ENCODE results near the gene WIPI1. TPM values are rescaled to one million over a fixed set of nuclear protein-coding genes. Genes with fewer than 3 reads are reported as not detected.

The WIPI1 gene
- total RNA-seq, 4 donors from 2014 or later, result 23.0 to 32.2 (median 25.5) TPM

DNA sequence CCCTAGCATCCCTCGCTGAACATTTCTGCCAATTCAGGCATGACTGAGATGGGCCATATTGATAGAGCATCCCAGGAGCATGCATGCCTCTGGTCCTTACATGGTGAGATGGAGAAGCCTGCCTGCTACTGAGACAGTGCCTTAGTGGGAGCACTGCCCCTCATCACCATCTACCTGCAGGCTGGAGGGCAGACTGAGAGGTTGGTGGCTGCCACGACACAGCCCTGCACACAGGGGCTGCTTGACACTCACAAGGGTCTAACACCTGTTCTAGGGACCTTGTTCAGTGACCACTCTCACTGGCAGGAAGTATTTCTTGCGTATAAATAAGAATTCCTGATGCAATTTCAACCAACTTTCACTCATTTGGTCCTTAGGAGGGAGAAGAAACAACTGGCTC is 34.0 kb downstream of the WIPI1 start:
- H3K4me1 ChIP-seq, result no peaks in the 10 kb centered on the region
- H3K27ac ChIP-seq, result no peak overlapping the region
- H3K27me3 ChIP-seq, result no peaks in the 10 kb centered on the region
- H3K36me3 ChIP-seq, result peaks cover 0 to 90% (median 7%) of the 10 kb centered on the region in 3 donors
- H3K4me3 ChIP-seq, result no peak overlapping the region
- TF ChIP-seq, protein P1, sequence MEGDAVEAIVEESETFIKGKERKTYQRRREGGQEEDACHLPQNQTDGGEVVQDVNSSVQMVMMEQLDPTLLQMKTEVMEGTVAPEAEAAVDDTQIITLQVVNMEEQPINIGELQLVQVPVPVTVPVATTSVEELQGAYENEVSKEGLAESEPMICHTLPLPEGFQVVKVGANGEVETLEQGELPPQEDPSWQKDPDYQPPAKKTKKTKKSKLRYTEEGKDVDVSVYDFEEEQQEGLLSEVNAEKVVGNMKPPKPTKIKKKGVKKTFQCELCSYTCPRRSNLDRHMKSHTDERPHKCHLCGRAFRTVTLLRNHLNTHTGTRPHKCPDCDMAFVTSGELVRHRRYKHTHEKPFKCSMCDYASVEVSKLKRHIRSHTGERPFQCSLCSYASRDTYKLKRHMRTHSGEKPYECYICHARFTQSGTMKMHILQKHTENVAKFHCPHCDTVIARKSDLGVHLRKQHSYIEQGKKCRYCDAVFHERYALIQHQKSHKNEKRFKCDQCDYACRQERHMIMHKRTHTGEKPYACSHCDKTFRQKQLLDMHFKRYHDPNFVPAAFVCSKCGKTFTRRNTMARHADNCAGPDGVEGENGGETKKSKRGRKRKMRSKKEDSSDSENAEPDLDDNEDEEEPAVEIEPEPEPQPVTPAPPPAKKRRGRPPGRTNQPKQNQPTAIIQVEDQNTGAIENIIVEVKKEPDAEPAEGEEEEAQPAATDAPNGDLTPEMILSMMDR (IDR thresholded peaks at IDR 0.05), result no peak
- no peak for TF ChIP-seq POLR2A (IDR thresholded peaks at IDR 0.05)
- DNase-seq, result no peak
- H3K9me3 ChIP-seq, result no peaks in the 10 kb centered on the region
- WGBS, 2 donors, result 93 to 94% methylated on average over 2 to 3 of the region's 3 CpGs
- intact Hi-C loops (cut with DNase I), result no loop called here

DNA sequence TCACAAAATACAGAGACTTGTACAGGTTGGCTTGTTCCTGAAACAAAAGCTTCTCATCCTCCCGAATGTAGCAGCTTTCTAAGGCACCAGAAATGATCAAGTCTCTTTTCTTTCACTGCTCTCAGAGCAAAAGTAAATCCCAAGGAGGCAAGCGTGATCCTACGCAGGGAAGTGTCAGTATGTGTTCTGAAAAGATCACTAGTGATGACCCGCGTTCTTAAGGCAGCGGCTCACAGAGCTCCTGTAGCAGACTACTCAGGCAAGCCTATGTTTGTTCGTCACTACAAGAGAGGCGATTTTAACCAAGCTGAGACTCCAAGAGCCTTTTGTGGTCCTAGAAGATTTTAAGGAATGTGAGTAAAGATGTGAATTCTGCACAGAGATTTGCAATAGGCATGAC is 34.5 kb downstream of the WIPI1 start:
- peaks cover 0 to 85% (median 4%) of the 10 kb centered on the region in 3 donors for H3K36me3 ChIP-seq
- TF ChIP-seq, protein P1 (IDR thresholded peaks at IDR 0.05), result no peak
- TF ChIP-seq POLR2A (IDR thresholded peaks at IDR 0.05), result no peak
- no peaks in the 10 kb centered on the region for H3K27me3 ChIP-seq
- intact Hi-C loops (cut with DNase I), result no loop called here
- no peaks in the 10 kb centered on the region for H3K4me1 ChIP-seq
- H3K4me3 ChIP-seq, result no peak overlapping the region
- no peak for DNase-seq
- H3K9me3 ChIP-seq, result no peaks in the 10 kb centered on the region
- 88 to 93% methylated on average over 8 of the region's 8 CpGs for WGBS, 2 donors
- no peak overlapping the region for H3K27ac ChIP-seq

DNA sequence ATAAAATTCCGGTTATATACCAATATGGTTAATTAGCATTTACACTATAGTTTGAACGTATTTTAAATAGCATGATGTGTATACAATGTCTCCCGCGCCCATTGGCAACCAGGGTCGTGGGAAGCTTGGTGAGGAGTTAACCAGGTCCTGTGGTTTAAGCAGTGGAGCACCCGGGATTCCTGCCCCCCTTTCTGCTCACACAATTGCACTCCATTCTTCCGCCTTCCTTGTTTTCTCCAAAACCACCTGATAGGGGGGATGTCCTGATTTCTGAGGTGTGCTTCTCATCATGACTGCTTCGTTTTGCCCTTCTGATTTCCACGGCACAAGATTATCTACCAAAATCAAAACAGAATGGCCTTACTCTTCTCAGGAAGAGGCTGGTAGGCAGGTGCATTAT is 35.8 kb downstream of the WIPI1 start:
- no peak for DNase-seq
- H3K36me3 ChIP-seq, result peaks cover 0 to 72% (median 4%) of the 10 kb centered on the region in 3 donors

DNA sequence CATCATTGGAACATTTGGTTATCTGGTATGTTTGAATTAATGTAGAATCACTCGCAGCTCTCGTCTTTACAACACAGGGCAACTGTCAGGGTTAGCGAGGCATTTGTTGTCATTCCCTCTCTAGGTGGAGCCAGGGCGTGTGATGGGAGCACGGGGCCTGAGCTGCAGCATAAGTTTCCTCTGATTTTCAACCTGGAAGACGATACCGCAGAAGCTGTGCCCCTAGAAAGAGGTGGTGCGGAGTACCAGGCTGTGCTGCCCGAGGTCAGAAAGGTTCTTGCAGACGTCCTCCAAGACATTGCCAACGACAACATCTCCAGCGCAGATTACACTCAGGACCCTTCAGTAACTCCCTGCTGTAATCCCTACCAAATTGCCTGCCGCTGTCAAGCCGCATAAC is 37.2 kb downstream of the WIPI1 start:
- no peaks in the 10 kb centered on the region for H3K9me3 ChIP-seq
- DNase-seq, result no peak
- no peak overlapping the region for H3K4me3 ChIP-seq
- no peak for TF ChIP-seq POLR2A (IDR thresholded peaks at IDR 0.05)
- TF ChIP-seq, protein P1 (IDR thresholded peaks at IDR 0.05), result no peak
- H3K4me1 ChIP-seq, result no peaks in the 10 kb centered on the region
- no peak overlapping the region for H3K27ac ChIP-seq
- H3K36me3 ChIP-seq, result peaks cover 0 to 61% (median 4%) of the 10 kb centered on the region in 3 donors
- 91 to 95% methylated on average over 14 of the region's 14 CpGs for WGBS, 2 donors
- intact Hi-C loops (cut with DNase I), result no loop called here
- H3K27me3 ChIP-seq, result no peaks in the 10 kb centered on the region

More for the DNA sequence above, 35.8 kb downstream of the WIPI1 start:
- Histone ChIP-seq H3K27me3 (no peaks in the 10 kb centered on the region), H3K9me3 (no peaks in the 10 kb centered on the region), H3K27ac (no peak overlapping the region), H3K4me3 (no peak overlapping the region), H3K4me1 (no peaks in the 10 kb centered on the region)
- no peak for TF ChIP-seq POLR2A (IDR thresholded peaks at IDR 0.05)
- TF ChIP-seq, protein P1 (IDR thresholded peaks at IDR 0.05), result no peak
- intact Hi-C loops (cut with DNase I), result no loop called here
- WGBS, 2 donors, result 84 to 95% methylated on average over 9 of the region's 9 CpGs

DNA sequence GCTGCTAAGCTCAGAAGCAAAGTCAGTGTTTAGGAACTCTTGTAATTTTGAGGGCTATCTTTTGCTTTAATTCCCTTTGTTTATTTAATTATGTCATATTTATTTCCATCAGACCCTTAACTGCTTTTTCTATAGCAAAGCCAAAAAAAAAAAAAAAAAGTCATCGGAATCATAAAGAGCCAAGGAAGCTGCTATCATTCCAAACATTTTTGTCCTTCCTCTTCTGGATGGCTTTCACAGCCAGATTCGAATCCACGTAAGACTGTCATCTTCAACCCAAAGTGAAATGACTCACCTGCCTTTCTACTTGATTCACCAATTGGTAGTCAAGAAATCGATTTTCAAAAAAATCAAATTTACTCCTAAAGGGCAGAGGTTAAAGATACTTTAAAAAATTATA is 38.4 kb downstream of the WIPI1 start:
- Histone ChIP-seq H3K27ac (no peak overlapping the region), H3K4me1 (no peaks in the 10 kb centered on the region), H3K27me3 (no peaks in the 10 kb centered on the region), H3K4me3 (no peak overlapping the region), H3K9me3 (no peaks in the 10 kb centered on the region), H3K36me3 (peaks cover 0 to 49% (median 4%) of the 10 kb centered on the region in 3 donors)
- WGBS, 2 donors, result 59 to 68% methylated on average over 4 of the region's 4 CpGs
- intact Hi-C loops (cut with DNase I), result no loop called here
- TF ChIP-seq POLR2A (IDR thresholded peaks at IDR 0.05), result no peak
- TF ChIP-seq, protein P1 (IDR thresholded peaks at IDR 0.05), result no peak
- no peak for DNase-seq
